Tibial artery (tissue), 4 donors: Measurements from ENCODE around the gene SCFD1.

Experiments
- DNase-seq, 2 donors: peaks; one replicate each; pipeline ENCODE4 v3.0.0-alpha.2; 2019
- H3K27ac ChIP-seq, 2 donors: fragments of 200-600 bp; sonication (generic) in 1 of 2; 1 replicate in 1 of 2; 2 replicates in 1 of 2; pipeline ENCODE4 v1.5.1; 2018 to 2019; ENCODE audit warnings: mild to moderate bottlenecking in 1 of 2
- H3K27me3 ChIP-seq, 2 donors: fragments of 200-600 bp; sonication (generic) in 1 of 2; one replicate each; pipeline versions ENCODE4 v1.5.1 to v1.6.0; 2016 to 2019
- H3K36me3 ChIP-seq, 3 donors: fragments of 200-600 bp; sonication (generic) in 2 of 3; one replicate each; pipeline ENCODE4 v1.5.1; 2016 to 2019; ENCODE audit warnings: mild to moderate bottlenecking in 2 of 3
- H3K4me1 ChIP-seq, 4 donors: fragments of 200-600 bp; sonication (generic) in 2 of 4; 1 replicate in 3 of 4; 2 replicates in 1 of 4; pipeline ENCODE4 v1.5.1; 2016 to 2019
- H3K4me3 ChIP-seq, 2 donors: fragments of 200-600 bp; sonication (generic) in 1 of 2; 1 replicate in 1 of 2; 2 replicates in 1 of 2; pipeline ENCODE4 v1.5.1; 2018 to 2019; ENCODE audit warnings: mild to moderate bottlenecking in 2 of 2
- H3K9me3 ChIP-seq, 3 donors: fragments of 200-600 bp; sonication (generic) in 1 of 3; one replicate each; pipeline ENCODE4 v1.5.1; 2016 to 2019
- CTCF ChIP-seq, 2 experiments: fragments of 200-600 bp in 1 of 2; fragments of 450-650 bp in 1 of 2; IDR thresholded peaks; one replicate each; pipeline ENCODE4 v1.5.1; 2017 to 2019; ENCODE audit warnings: antibody characterized with exemption in 2 of 2, mild to moderate bottlenecking in 1 of 2, moderate library complexity in 1 of 2
- intact Hi-C: fragments of 100-400 bp; cut with DNase I; formaldehyde crosslinking; loops from one replicate; pipeline ENCODE4 v1.15.0; 2023; ENCODE audit warnings: low total_unique reads

SCFD1 gene

GRCh38 chr14:30657606-30658163 lies 35.6 kb downstream of the SCFD1 start:
- TF ChIP-seq CTCF (IDR thresholded peaks at IDR 0.05) = peak in 1 of 2 experiments; percentile 25
- intact Hi-C loops = no loop called here
- peaks cover 28 to 53% (median 45%) of the 10 kb centered on the region in 3 donors for H3K36me3 ChIP-seq

GRCh38 chr14:30658645-30659044 lies 36.5 kb downstream of the SCFD1 start:
- H3K4me1 ChIP-seq = no peaks in the 10 kb centered on the region
- TF ChIP-seq CTCF (IDR thresholded peaks at IDR 0.05) = no peak
- H3K9me3 ChIP-seq = no peaks in the 10 kb centered on the region
- no peak overlapping the region for H3K4me3 ChIP-seq
- H3K27me3 ChIP-seq = no peaks in the 10 kb centered on the region
- H3K27ac ChIP-seq = no peak overlapping the region
- intact Hi-C loops = no loop called here
- DNase-seq = no peak
- peaks cover 21 to 43% (median 41%) of the 10 kb centered on the region in 3 donors for H3K36me3 ChIP-seq

More at GRCh38 chr14:30657606-30658163, 35.6 kb downstream of the SCFD1 start:
- no peak overlapping the region for H3K4me3 ChIP-seq
- H3K4me1 ChIP-seq = no peaks in the 10 kb centered on the region
- H3K27ac ChIP-seq = no peak overlapping the region
- H3K27me3 ChIP-seq = no peaks in the 10 kb centered on the region
- no peaks in the 10 kb centered on the region for H3K9me3 ChIP-seq
- no peak for DNase-seq

GRCh38 chr14:30669594-30669993 lies 47.5 kb downstream of the SCFD1 start:
- H3K4me1 ChIP-seq = no peaks in the 10 kb centered on the region
- H3K27me3 ChIP-seq = no peaks in the 10 kb centered on the region
- TF ChIP-seq CTCF (IDR thresholded peaks at IDR 0.05) = no peak
- no peak overlapping the region for H3K4me3 ChIP-seq
- no peak for DNase-seq
- no peaks in the 10 kb centered on the region for H3K9me3 ChIP-seq
- H3K27ac ChIP-seq = no peak overlapping the region
- peaks cover 5 to 21% (median 17%) of the 10 kb centered on the region in 3 donors for H3K36me3 ChIP-seq
- intact Hi-C loops = no loop called here

- intact Hi-C loops = no loop called here
- no peaks in the 10 kb centered on the region for H3K9me3 ChIP-seq
- no peak overlapping the region for H3K27ac ChIP-seq
- no peaks in the 10 kb centered on the region for H3K4me1 ChIP-seq
- H3K4me3 ChIP-seq = no peak overlapping the region
- no peak for DNase-seq
- TF ChIP-seq CTCF (IDR thresholded peaks at IDR 0.05) = no peak
- no peaks in the 10 kb centered on the region for H3K27me3 ChIP-seq
- H3K36me3 ChIP-seq = peaks cover 20 to 34% (median 33%) of the 10 kb centered on the region in 3 donors
These were observed 51.0 kb downstream of the SCFD1 start for GRCh38 chr14:30673071-30673470.

DNA sequence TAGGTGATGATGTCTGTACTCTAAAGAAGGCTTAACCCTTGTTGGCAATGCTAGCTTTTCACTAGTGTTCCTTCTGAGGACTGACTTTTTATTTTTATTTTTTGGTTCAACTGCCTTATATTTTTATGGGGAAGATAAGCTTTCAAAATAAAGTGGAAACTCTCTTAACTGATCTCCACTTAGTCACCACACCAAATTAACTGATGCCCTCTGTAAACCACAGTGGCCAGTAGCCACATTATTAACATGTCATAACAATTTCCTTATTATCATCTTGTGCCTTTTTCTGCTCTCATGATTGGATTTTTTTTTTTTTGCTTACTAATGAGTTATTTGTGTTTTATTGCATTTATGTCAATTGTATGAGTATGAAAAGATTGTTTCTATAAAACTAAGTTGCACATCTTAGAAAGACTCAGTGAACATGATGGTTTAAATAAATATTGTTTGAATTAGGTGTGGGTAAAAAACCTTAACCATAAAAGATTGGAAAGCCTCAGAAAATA lies 56.9 kb downstream of the SCFD1 start:
- no peak for DNase-seq
- intact Hi-C loops = no loop called here
- H3K36me3 ChIP-seq = peaks cover 25 to 54% (median 40%) of the 10 kb centered on the region in 3 donors
- no peaks in the 10 kb centered on the region for H3K4me1 ChIP-seq
- no peak for TF ChIP-seq CTCF (IDR thresholded peaks at IDR 0.05)
- no peak overlapping the region for H3K4me3 ChIP-seq
- H3K9me3 ChIP-seq = no peaks in the 10 kb centered on the region
- H3K27ac ChIP-seq = no peak overlapping the region
- no peaks in the 10 kb centered on the region for H3K27me3 ChIP-seq
